ENCODE data around the gene APOM. TPM values are rescaled to one million over a fixed set of nuclear protein-coding genes. Genes with fewer than 3 reads are reported as not detected.

Gene APOM
- 2.0 and 2.2 TPM in 2 replicates for total RNA-seq

GRCh38 chr6:31655349-31656237, at the start of gene APOM:
APOM (plus strand) TSS chr6:31655894; CDS start chr6:31655967, 73 bp downstream.

GRCh38 chr6:31614684-31615578, 40.8 kb upstream of the APOM start, which contains the start of gene AIF1:
AIF1 (plus strand) TSS chr6:31615234; CDS start chr6:31615330, 96 bp downstream.

GRCh38 chr6:31620586-31621319, 34.9 kb upstream of the APOM start, which contains the start of gene PRRC2A:
PRRC2A (plus strand) TSS chr6:31620715; CDS start chr6:31622790, 2,075 bp downstream.

GRCh38 chr6:31660381-31661261, 4.9 kb downstream of the APOM start, which contains the start of gene C6orf47:
C6orf47 (minus strand) TSS chr6:31660778; CDS start chr6:31659947, 831 bp downstream.

GRCh38 chr6:31664790-31665500, 9.3 kb downstream of the APOM start, which contains the start of gene GPANK1:
GPANK1 (minus strand) TSS chr6:31664997; CDS start chr6:31664478, 519 bp downstream.

GRCh38 chr6:31665501-31666336, 10.0 kb downstream of the APOM start, which contains the start of gene CSNK2B:
CSNK2B (plus strand) TSS chr6:31666080; CDS start chr6:31666832, 752 bp downstream.

GRCh38 chr6:31669676-31670075, 14.0 kb downstream of the APOM start, which contains the start of gene LY6G5B:
LY6G5B (plus strand) TSS chr6:31669976; CDS start chr6:31670951, 975 bp downstream.

GRCh38 chr6:31680226-31681134, 24.8 kb downstream of the APOM start, which contains the start of gene LY6G5C:
LY6G5C (minus strand) TSS chr6:31681067; CDS start chr6:31680373, 694 bp downstream.

GRCh38 chr6:31702819-31703716, 47.4 kb downstream of the APOM start, which contains the start of gene ABHD16A:
ABHD16A (minus strand) TSS chr6:31703324; CDS start chr6:31703281, 43 bp downstream.

GRCh38 chr6:31706599-31706998, 50.9 kb downstream of the APOM start, which contains the start of gene LY6G6F:
LY6G6F (plus strand) TSS chr6:31706866; CDS start chr6:31706907, 41 bp downstream.

Small RNA genes within 50 kb of the gene (small RNA-seq; reads per million reads assigned to genes)
- gene MIR4646 (not detected), gene MIR6832 (0.23 reads per million), gene RF00019 (not detected), gene SNORA38 (43.8 reads per million, percentile 97 among the genes with 10 or more reads in this experiment), gene UQCRHP1 (not detected)

Other genes with a start within 250 kb of the APOM start
- 6.5 and 8.6 TPM in 2 replicates for gene MICB, start 157.7 kb upstream of the APOM start, total RNA-seq
- gene MCCD1, start 126.9 kb upstream of the APOM start, total RNA-seq, result not detected in 2 replicates
- 262 and 345 TPM in 2 replicates for gene DDX39B, start 113.9 kb upstream of the APOM start, total RNA-seq
- gene ATP6V1G2, start 109.3 kb upstream of the APOM start, total RNA-seq, result 3.4 and 3.5 TPM in 2 replicates
- 22.9 and 26.5 TPM in 2 replicates for gene NFKBIL1, start 108.3 kb upstream of the APOM start, total RNA-seq
- gene LTA, start 83.6 kb upstream of the APOM start, total RNA-seq, result not detected in 2 replicates
- not detected in 2 replicates for gene TNF, start 80.3 kb upstream of the APOM start, total RNA-seq
- not detected in 2 replicates for gene LTB, start 73.5 kb upstream of the APOM start, total RNA-seq
- gene LST1, start 69.6 kb upstream of the APOM start, total RNA-seq, result not detected in 2 replicates
- gene NCR3, start 62.9 kb upstream of the APOM start, total RNA-seq, result not detected in 2 replicates
- gene AIF1, start 40.7 kb upstream of the APOM start, total RNA-seq, result not detected in 2 replicates
- gene PRRC2A, start 35.2 kb upstream of the APOM start, total RNA-seq, result 49.4 and 57.4 TPM in 2 replicates
- 127 and 138 TPM in 2 replicates for gene BAG6, start 3.2 kb upstream of the APOM start, total RNA-seq
- 15.2 and 19.5 TPM in 2 replicates for gene C6orf47, start 4.9 kb downstream of the APOM start, total RNA-seq
- 17.0 and 17.1 TPM in 2 replicates for gene GPANK1, start 9.1 kb downstream of the APOM start, total RNA-seq
- gene CSNK2B, start 10.2 kb downstream of the APOM start, total RNA-seq, result 118 and 149 TPM in 2 replicates
- gene LY6G5B, start 14.1 kb downstream of the APOM start, total RNA-seq, result 4.2 and 4.8 TPM in 2 replicates
- gene LY6G5C, start 25.2 kb downstream of the APOM start, total RNA-seq, result 0.26 and 0.65 TPM in 2 replicates
- 29.9 and 35.3 TPM in 2 replicates for gene ABHD16A, start 47.4 kb downstream of the APOM start, total RNA-seq
- gene LY6G6F, start 51.0 kb downstream of the APOM start, total RNA-seq, result not detected in 2 replicates
- gene LY6G6D, start 59.5 kb downstream of the APOM start, total RNA-seq, result not detected in 2 replicates
- gene LY6G6C, start 65.9 kb downstream of the APOM start, total RNA-seq, result not detected in 2 replicates
- not detected in 2 replicates for gene MPIG6B, start 67.5 kb downstream of the APOM start, total RNA-seq
- 76.2 and 84.3 TPM in 2 replicates for gene DDAH2, start 73.4 kb downstream of the APOM start, total RNA-seq
- gene CLIC1, start 80.6 kb downstream of the APOM start, total RNA-seq, result 597 and 600 TPM in 2 replicates
- gene MSH5, start 84.1 kb downstream of the APOM start, total RNA-seq, result 10.7 and 12.3 TPM in 2 replicates
- gene SAPCD1, start 106.8 kb downstream of the APOM start, total RNA-seq, result 0.54 and 1.4 TPM in 2 replicates
- 1.0 and 1.9 TPM in 2 replicates for gene VWA7, start 121.4 kb downstream of the APOM start, total RNA-seq
- 38.3 and 45.2 TPM in 2 replicates for gene VARS1, start 139.9 kb downstream of the APOM start, total RNA-seq
- gene LSM2, start 151.1 kb downstream of the APOM start, total RNA-seq, result 28.3 and 32.4 TPM in 2 replicates
- 1.0 and 1.4 TPM in 2 replicates for gene HSPA1L, start 159.4 kb downstream of the APOM start, total RNA-seq
- gene HSPA1A, start 159.6 kb downstream of the APOM start, total RNA-seq, result 91.1 and 137 TPM in 2 replicates
- 123 and 152 TPM in 2 replicates for gene HSPA1B, start 171.8 kb downstream of the APOM start, total RNA-seq
- gene NEU1, start 206.9 kb downstream of the APOM start, total RNA-seq, result 48.6 and 57.6 TPM in 2 replicates
- gene SLC44A4, start 223.1 kb downstream of the APOM start, total RNA-seq, result 0.22 TPM in 1 of 2 replicates, not detected in the other
- gene EHMT2, start 241.8 kb downstream of the APOM start, total RNA-seq, result 41.4 and 51.4 TPM in 2 replicates
- 1.3 and 1.9 TPM in 2 replicates for gene ZBTB12, start 246.2 kb downstream of the APOM start, total RNA-seq